ENCODE measurements around the gene HEPACAM2. TPM values are rescaled to one million over a fixed set of nuclear protein-coding genes. Genes with fewer than 3 reads are reported as not detected.

Gene HEPACAM2
- total RNA-seq, 1 donor from 2014 or later, result 0.89 TPM

GRCh38 chr7:93147363-93147762 is 78.9 kb downstream of the HEPACAM2 start:
- no peak for DNase-seq

- no peak for DNase-seq
Observed at GRCh38 chr7:93146472-93147141, 79.7 kb downstream of the HEPACAM2 start.

GRCh38 chr7:93146036-93146435 is 80.2 kb downstream of the HEPACAM2 start:
- no peak for DNase-seq

- no peak for DNase-seq
Observed at GRCh38 chr7:93145354-93145753, 80.9 kb downstream of the HEPACAM2 start.

- no peak for DNase-seq
Observed at GRCh38 chr7:93142127-93142526, 84.1 kb downstream of the HEPACAM2 start.

GRCh38 chr7:93140582-93141191 is 85.6 kb downstream of the HEPACAM2 start:
- no peak for DNase-seq

GRCh38 chr7:93138576-93138975 is 87.7 kb downstream of the HEPACAM2 start:
- no peak for DNase-seq

Other genes with a start within 250 kb of the HEPACAM2 start
- 7.5 TPM for gene SAMD9, start 108.5 kb downstream of the HEPACAM2 start, total RNA-seq
- 7.6 TPM for gene SAMD9L, start 78.1 kb downstream of the HEPACAM2 start, total RNA-seq
- 38.3 TPM for gene VPS50, start 5.9 kb upstream of the HEPACAM2 start, total RNA-seq